ENCODE measurements around the gene BAHCC1. TPM values are rescaled to one million over a fixed set of nuclear protein-coding genes. Genes with fewer than 3 reads are reported as not detected.
A peak's percentile ranks its signal among the peaks of the same experiment; 100 is the strongest.

BAHCC1 gene
- total RNA-seq, 6 donors from 2014 or later = 8.2 to 81.7 (median 21.0) TPM

DNA sequence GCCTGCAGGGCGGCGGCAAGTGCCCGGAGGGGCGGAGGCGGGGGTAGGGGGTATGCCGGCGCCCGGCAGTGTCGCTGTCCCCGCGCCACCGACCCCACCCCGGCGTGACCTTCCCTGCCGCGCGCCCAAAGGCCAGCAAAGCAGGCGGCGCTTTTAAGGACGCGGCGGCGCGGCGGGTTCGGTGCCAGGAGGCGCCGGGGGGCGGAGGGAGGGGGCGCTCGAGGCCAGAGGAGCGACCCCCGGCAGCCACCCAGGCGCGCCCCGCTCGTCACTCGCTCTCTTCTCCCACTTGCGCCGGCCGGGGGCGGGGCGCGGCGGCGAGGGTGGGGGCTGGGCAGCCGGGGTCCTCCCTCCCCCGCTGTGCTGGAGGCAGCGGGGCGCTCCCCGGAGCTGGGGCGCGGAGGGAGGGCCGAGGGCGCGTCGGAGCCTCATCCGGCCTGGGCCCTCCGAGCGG, 8.6 kb upstream of the BAHCC1 start:
- TF ChIP-seq POLR2AphosphoS5 (IDR thresholded peaks at IDR 0.05) (no peak), POLR2A (IDR thresholded peaks at IDR 0.05) (no peak), EP300 (IDR thresholded peaks at IDR 0.05) (no peak)
- TF ChIP-seq, protein P1, sequence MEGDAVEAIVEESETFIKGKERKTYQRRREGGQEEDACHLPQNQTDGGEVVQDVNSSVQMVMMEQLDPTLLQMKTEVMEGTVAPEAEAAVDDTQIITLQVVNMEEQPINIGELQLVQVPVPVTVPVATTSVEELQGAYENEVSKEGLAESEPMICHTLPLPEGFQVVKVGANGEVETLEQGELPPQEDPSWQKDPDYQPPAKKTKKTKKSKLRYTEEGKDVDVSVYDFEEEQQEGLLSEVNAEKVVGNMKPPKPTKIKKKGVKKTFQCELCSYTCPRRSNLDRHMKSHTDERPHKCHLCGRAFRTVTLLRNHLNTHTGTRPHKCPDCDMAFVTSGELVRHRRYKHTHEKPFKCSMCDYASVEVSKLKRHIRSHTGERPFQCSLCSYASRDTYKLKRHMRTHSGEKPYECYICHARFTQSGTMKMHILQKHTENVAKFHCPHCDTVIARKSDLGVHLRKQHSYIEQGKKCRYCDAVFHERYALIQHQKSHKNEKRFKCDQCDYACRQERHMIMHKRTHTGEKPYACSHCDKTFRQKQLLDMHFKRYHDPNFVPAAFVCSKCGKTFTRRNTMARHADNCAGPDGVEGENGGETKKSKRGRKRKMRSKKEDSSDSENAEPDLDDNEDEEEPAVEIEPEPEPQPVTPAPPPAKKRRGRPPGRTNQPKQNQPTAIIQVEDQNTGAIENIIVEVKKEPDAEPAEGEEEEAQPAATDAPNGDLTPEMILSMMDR (IDR thresholded peaks at IDR 0.05) = peak in 2 of 6 experiments; percentile 8 to 9
- Histone ChIP-seq H3K9me3 (no peaks in the 10 kb centered on the region), H3K36me3 (no peaks in the 10 kb centered on the region), H3K27ac (peak overlapping the region; percentile 95 to 98 (median 96)), H3K27me3 (peaks cover 0 to 12% (median 0%) of the 10 kb centered on the region in 4 donors), H3K4me3 (peak overlapping the region; percentile 37 to 83 (median 72)), H3K4me1 (peaks cover 31 to 57% (median 38%) of the 10 kb centered on the region in 4 donors)
- ATAC-seq (ENCODE audit: low FRiP score in 2 of 2) (peak; percentile 17 to 69), DNase-seq (peak in 1 of 2 donors; percentile 93)
- 0% methylated on average over 23 of the region's 60 CpGs; no CpG with 5 or more reads in 1 of the 2 donors for WGBS, 2 donors

DNA sequence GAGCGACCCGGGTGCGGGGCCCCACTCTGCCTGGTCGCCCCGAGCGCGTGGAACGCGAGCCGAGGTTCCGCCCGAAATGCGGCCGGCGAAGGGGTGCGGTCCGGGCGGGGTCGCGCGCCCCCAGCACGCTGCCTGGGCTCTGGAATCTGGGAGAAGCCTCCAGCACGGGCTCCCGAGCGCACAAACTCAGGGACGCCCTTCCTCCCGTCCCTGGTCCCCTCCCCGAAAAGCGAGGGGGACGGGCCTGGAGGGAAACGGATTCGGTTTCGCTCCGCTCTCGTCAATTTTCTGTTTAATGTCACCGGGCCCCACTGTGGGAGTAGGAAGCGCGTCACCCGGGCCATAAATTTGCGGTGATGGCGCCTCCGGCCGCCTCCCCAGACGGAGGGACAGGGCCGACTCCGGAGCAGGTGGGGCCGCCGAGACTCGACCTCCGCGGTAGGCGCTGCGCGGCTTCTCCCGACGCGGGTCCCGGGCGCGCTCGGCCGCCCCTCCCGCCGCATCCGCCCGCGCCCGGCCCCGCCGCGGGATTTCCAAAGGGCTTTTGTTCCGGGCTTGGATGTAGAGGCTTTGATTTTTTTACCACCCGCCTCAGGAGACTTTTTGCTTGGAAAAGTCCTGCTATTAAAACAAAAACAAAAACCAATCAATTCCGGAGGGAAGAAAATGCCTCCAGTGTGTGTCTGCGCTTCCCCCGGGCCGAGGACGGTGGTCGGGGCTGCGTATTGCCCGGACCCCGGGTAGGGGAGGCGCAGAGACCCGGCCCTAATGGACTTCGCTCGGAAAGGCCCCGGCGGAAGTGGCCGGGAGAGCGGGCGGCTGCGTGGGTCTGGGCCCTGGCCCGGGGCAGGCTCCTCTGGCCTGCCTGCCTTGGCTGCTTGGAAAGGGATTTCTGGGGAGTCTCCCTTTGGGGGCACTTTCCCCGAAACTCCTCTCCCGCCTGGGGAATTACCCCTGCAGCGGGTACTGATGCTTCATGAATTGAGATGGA, 7.9 kb upstream of the BAHCC1 start:
- no peaks in the 10 kb centered on the region for H3K9me3 ChIP-seq
- DNase-seq = peak in 1 of 2 donors; percentile 91
- H3K36me3 ChIP-seq = no peaks in the 10 kb centered on the region
- peak overlapping the region; percentile 95 to 98 (median 96) for H3K27ac ChIP-seq
- peak overlapping the region; percentile 37 to 83 (median 72) for H3K4me3 ChIP-seq
- H3K4me1 ChIP-seq = peaks cover 39 to 64% (median 46%) of the 10 kb centered on the region in 4 donors
- peak in 2 of 4 donors; percentile 59 to 75 for TF ChIP-seq POLR2A (IDR thresholded peaks at IDR 0.05)
- TF ChIP-seq POLR2AphosphoS5 (IDR thresholded peaks at IDR 0.05) = peak; percentile 21 to 40
- TF ChIP-seq, protein P1 (IDR thresholded peaks at IDR 0.05) = no peak
- TF ChIP-seq EP300 (IDR thresholded peaks at IDR 0.05) = no peak
- H3K27me3 ChIP-seq = peaks cover 0 to 12% (median 0%) of the 10 kb centered on the region in 4 donors
- peak in 1 of 2 donors; percentile 68 for ATAC-seq (ENCODE audit: low FRiP score in 2 of 2)
- 10 to 12% methylated on average over 32 to 55 of the region's 96 CpGs for WGBS, 2 donors

DNA sequence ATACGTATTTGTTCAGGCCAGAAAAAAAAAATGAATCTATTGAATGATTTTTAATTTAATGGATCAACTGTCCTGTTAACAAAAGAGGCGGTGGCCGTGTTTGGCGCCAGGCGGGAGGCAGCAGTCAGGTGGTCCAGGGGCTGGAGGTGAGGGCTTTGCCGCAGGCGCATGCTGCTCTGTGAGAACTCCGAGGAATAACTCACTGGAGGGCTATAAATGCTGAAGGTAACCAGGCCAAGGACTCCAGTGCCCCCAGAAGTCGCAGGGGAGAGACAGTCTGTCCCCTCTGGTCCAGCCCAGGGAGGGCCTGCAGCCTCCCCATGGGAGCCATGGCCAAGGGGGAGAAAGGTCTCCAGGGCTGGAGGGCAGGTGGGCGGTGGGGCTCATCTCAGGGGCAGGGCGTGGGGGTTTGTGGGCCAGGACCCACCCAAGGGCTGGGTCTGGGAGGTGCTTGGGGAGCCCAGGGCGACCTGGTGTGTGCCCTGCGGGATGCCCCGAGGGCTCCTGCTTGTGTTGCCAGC, 7.1 kb upstream of the BAHCC1 start:
- TF ChIP-seq, protein P1 (IDR thresholded peaks at IDR 0.05) = no peak
- TF ChIP-seq POLR2AphosphoS5 (IDR thresholded peaks at IDR 0.05) (no peak), EP300 (IDR thresholded peaks at IDR 0.05) (no peak), POLR2A (IDR thresholded peaks at IDR 0.05) (no peak)
- DNase-seq (peak in 1 of 2 donors; percentile 72), ATAC-seq (ENCODE audit: low FRiP score in 2 of 2) (no peak)
- Histone ChIP-seq H3K27me3 (peaks cover 0 to 15% (median 0%) of the 10 kb centered on the region in 4 donors), H3K36me3 (no peaks in the 10 kb centered on the region), H3K4me1 (peaks cover 43 to 72% (median 51%) of the 10 kb centered on the region in 4 donors), H3K27ac (peak overlapping the region; percentile 95 to 98 (median 96)), H3K9me3 (no peaks in the 10 kb centered on the region), H3K4me3 (peak overlapping the region in 3 of 4 donors; percentile 70 to 83 (median 74))
- 79 to 81% methylated on average over 9 to 14 of the region's 14 CpGs for WGBS, 2 donors

DNA sequence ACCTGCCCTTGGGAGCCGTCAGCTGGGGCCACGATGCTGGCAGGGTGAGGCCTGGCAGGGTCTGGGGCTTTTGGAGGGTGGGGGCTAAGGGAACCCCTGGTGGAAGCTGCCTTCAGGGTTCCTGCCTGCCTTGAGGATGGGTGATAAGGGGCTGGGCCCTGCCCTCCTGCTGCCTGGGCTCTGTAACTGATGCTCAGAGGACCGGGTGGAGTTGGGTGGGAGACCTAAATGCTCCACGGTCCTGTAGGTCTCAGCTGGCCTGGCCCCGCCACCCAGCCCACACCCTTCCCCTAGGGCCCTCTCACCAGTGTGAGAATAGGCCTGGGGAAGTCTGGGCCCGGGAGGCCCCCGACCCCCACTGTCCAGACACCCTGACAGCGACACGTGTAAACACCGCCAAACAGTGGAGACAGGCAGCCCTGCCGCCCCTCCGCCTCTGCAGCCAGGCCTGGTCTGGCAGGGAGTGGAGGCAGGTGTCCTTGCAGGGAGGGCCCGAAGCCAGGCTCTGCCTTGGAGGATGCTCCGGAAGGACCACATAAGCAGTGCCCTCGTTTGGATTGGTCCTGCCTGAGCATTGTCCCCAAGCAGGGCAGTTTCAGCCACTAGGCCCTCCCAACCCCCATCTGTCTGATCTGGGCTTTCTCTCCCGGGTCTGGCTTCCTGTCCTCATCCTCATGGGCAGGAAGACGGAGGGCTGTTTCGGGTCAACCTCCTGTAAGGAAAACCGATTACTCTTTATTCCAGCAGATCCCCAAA, 6.5 kb upstream of the BAHCC1 start:
- no peaks in the 10 kb centered on the region for H3K36me3 ChIP-seq
- peak overlapping the region; percentile 95 to 98 (median 96) for H3K27ac ChIP-seq
- WGBS, 2 donors = 36 to 71% methylated on average over 11 to 14 of the region's 19 CpGs
- TF ChIP-seq POLR2AphosphoS5 (IDR thresholded peaks at IDR 0.05) (no peak), POLR2A (IDR thresholded peaks at IDR 0.05) (no peak), EP300 (IDR thresholded peaks at IDR 0.05) (no peak)
- no peaks in the 10 kb centered on the region for H3K9me3 ChIP-seq
- no peak overlapping the region for H3K4me3 ChIP-seq
- ATAC-seq (ENCODE audit: low FRiP score in 2 of 2) (no peak), DNase-seq (peak in 1 of 2 donors; percentile 74)
- H3K4me1 ChIP-seq = peaks cover 43 to 73% (median 51%) of the 10 kb centered on the region in 4 donors
- H3K27me3 ChIP-seq = peaks cover 0 to 20% (median 0%) of the 10 kb centered on the region in 4 donors
